CD4-positive, alpha-beta T cell (primary cell): ENCODE measurements around the gene FNDC10. TPM values are rescaled to one million over a fixed set of nuclear protein-coding genes. Genes with fewer than 3 reads are reported as not detected.

Source experiments
- ATAC-seq: fragments of 200-7000 bp; cut with Tn5 transposase; one replicate; pipeline ENCODE4 v1.10.0; 2022; ENCODE audit warnings: mild to moderate bottlenecking; ENCODE audit not compliant: poor library complexity
- CTCF ChIA-PET: fragments of 350-600 bp; sonication (Branson Sonifier 250); formaldehyde crosslinking; loops from one replicate; lab custom pipeline; 2021; ENCODE audit warnings: antibody characterized with exemption, inconsistent platforms; lab: Charles Lee
- POLR2A ChIA-PET: fragments of 350-600 bp; sonication (Branson Sonifier 250); formaldehyde crosslinking; loops from one replicate; lab custom pipeline; 2021; ENCODE audit warnings: antibody characterized with exemption, inconsistent platforms; lab: Charles Lee
- DNase-seq, 14 experiments: peaks; one replicate each; pipeline ENCODE4 v3.0.0-alpha.2; 2013 to 2020; ENCODE audit warnings: mixed read lengths in 2 of 14
- H3K27ac ChIP-seq, 2 donors: one replicate each; pipeline versions ENCODE4 v1.5.1 to v1.7.0; 2013; ENCODE audit warnings: low read length in 2 of 2, low read depth in 1 of 2, mild to moderate bottlenecking in 1 of 2
- H3K27me3 ChIP-seq, 2 experiments: 1 replicate in 1 of 2; 2 replicates in 1 of 2; pipeline versions ENCODE4 v1.6.1 to v1.7.0; 2013; ENCODE audit warnings: low read length in 2 of 2, control low read depth in 1 of 2, mild to moderate bottlenecking in 1 of 2, moderate library complexity in 1 of 2; ENCODE audit not compliant: insufficient read depth in 2 of 2, control insufficient read depth in 1 of 2
- H3K36me3 ChIP-seq: one replicate; pipeline ENCODE4 v1.6.1; 2013; ENCODE audit warnings: low read length, control low read depth; ENCODE audit not compliant: insufficient read depth
- H3K4me1 ChIP-seq: one replicate; pipeline ENCODE4 v1.6.1; 2013; ENCODE audit warnings: low read length, control low read depth; ENCODE audit not compliant: insufficient read depth
- H3K4me3 ChIP-seq: one replicate; pipeline ENCODE4 v1.5.1; 2013; ENCODE audit warnings: mild to moderate bottlenecking, low read length, moderate library complexity
- H3K9me3 ChIP-seq, 2 experiments: 1 replicate in 1 of 2; 2 replicates in 1 of 2; pipeline versions ENCODE4 v1.6.1 to v1.7.0; 2013; ENCODE audit warnings: low read length in 2 of 2, mild to moderate bottlenecking in 2 of 2, control low read depth in 1 of 2, moderate library complexity in 1 of 2; ENCODE audit not compliant: control insufficient read depth in 1 of 2, insufficient read depth in 1 of 2
- H3K27ac Mint-ChIP-seq: one replicate; pipeline ENCODE4 v1.8.0; 2020; ENCODE audit warnings: mixed read lengths
- H3K27me3 Mint-ChIP-seq: one replicate; pipeline ENCODE4 v1.8.0; 2021; ENCODE audit warnings: mixed read lengths
- H3K36me3 Mint-ChIP-seq: one replicate; pipeline ENCODE4 v1.8.0; 2021; ENCODE audit warnings: low read depth, mixed read lengths
- H3K4me1 Mint-ChIP-seq: one replicate; pipeline ENCODE4 v1.8.0; 2021; ENCODE audit warnings: low read depth, mixed read lengths
- H3K4me3 Mint-ChIP-seq: one replicate; pipeline ENCODE4 v1.8.0; 2020; ENCODE audit warnings: mild to moderate bottlenecking, mixed read lengths
- H3K9me3 Mint-ChIP-seq: one replicate; pipeline ENCODE4 v1.8.0; 2020; ENCODE audit warnings: mixed read lengths
- intact Hi-C, 2 experiments: fragments of 100-400 bp; cut with DNase I in 1 of 2; cut with micrococcal nuclease in 1 of 2; formaldehyde crosslinking; loops; one replicate each; pipeline versions ENCODE4 v1.15.1 to v1.9.0; 2023 to 2025; cut with DNase I, micrococcal nuclease
- total RNA-seq, 174 experiments: library from RNA in 2 of 174; stranded (reverse) in 2 of 174; gene quantifications; one replicate each; pipeline ENCODE4 v1.2.3 and lab custom pipeline; 2021 to 2026
- TF ChIP-seq, protein P1 (sequence below): fragments of 200-600 bp; IDR thresholded peaks from one replicate; pipeline ENCODE4 v1.8.0; 2022; ENCODE audit warnings: antibody characterized with exemption, mild to moderate bottlenecking

Gene FNDC10
- total RNA-seq, 2 experiments from 2014 or later = 1.0 to 1.3 TPM

- peaks cover 4% of the 10 kb centered on the region for H3K4me1 ChIP-seq
- H3K4me1 Mint-ChIP-seq = no peaks in the 10 kb centered on the region
- no peak overlapping the region for H3K4me3 Mint-ChIP-seq
- no peaks in the 10 kb centered on the region for H3K9me3 ChIP-seq
- H3K27ac Mint-ChIP-seq = no peak overlapping the region
- ChIA-PET CTCF (no interaction called here), POLR2A (no interaction called here)
- no peaks in the 10 kb centered on the region for H3K36me3 ChIP-seq
- peaks cover 27% of the 10 kb centered on the region for H3K27me3 Mint-ChIP-seq
- TF ChIP-seq, protein P1, sequence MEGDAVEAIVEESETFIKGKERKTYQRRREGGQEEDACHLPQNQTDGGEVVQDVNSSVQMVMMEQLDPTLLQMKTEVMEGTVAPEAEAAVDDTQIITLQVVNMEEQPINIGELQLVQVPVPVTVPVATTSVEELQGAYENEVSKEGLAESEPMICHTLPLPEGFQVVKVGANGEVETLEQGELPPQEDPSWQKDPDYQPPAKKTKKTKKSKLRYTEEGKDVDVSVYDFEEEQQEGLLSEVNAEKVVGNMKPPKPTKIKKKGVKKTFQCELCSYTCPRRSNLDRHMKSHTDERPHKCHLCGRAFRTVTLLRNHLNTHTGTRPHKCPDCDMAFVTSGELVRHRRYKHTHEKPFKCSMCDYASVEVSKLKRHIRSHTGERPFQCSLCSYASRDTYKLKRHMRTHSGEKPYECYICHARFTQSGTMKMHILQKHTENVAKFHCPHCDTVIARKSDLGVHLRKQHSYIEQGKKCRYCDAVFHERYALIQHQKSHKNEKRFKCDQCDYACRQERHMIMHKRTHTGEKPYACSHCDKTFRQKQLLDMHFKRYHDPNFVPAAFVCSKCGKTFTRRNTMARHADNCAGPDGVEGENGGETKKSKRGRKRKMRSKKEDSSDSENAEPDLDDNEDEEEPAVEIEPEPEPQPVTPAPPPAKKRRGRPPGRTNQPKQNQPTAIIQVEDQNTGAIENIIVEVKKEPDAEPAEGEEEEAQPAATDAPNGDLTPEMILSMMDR = no peak
- DNase-seq (no peak), ATAC-seq (no peak)
- no peaks in the 10 kb centered on the region for H3K36me3 Mint-ChIP-seq
- no peaks in the 10 kb centered on the region for H3K9me3 Mint-ChIP-seq
- intact Hi-C loops = no loop called here
- H3K4me3 ChIP-seq = no peak overlapping the region
- H3K27ac ChIP-seq = no peak overlapping the region
- H3K27me3 ChIP-seq = peaks cover 0 to 3% of the 10 kb centered on the region in 2 experiments
Measured at GRCh38 chr1:1582585-1583346, 17.2 kb downstream of the FNDC10 start.

GRCh38 chr1:1578371-1578940 lies 21.5 kb downstream of the FNDC10 start:
- Histone ChIP-seq H3K4me1 (peaks cover 20% of the 10 kb centered on the region), H3K4me3 (no peak overlapping the region), H3K27ac (no peak overlapping the region), H3K36me3 (no peaks in the 10 kb centered on the region), H3K9me3 (no peaks in the 10 kb centered on the region), H3K27me3 (no peaks in the 10 kb centered on the region)
- Mint-ChIP-seq H3K36me3 (peaks cover 18% of the 10 kb centered on the region), H3K27me3 (peaks cover 23% of the 10 kb centered on the region), H3K9me3 (no peaks in the 10 kb centered on the region), H3K4me1 (peaks cover 20% of the 10 kb centered on the region), H3K4me3 (no peak overlapping the region), H3K27ac (peak overlapping the region; percentile 24)
- TF ChIP-seq, protein P1 = no peak
- ATAC-seq (no peak), DNase-seq (no peak)
- intact Hi-C loops = loop anchor here in 1 of 2 experiments (10.0 kb wide), 1 partner anchor 76 kb away; the partner anchor contains the start of gene CDK11B
- ChIA-PET CTCF (no interaction called here), POLR2A (interaction anchor here (4.7 kb wide), 1 partner anchor 36 kb away, joined by 38 read pairs; the partner anchor contains the start of gene MIB2)

GRCh38 chr1:1577367-1578011 lies 22.4 kb downstream of the FNDC10 start:
- Mint-ChIP-seq H3K36me3 (peaks cover 21% of the 10 kb centered on the region), H3K4me3 (no peak overlapping the region), H3K4me1 (peaks cover 23% of the 10 kb centered on the region), H3K27ac (peak overlapping the region; percentile 44), H3K27me3 (peaks cover 13% of the 10 kb centered on the region), H3K9me3 (no peaks in the 10 kb centered on the region)
- Histone ChIP-seq H3K4me3 (no peak overlapping the region), H3K36me3 (peaks cover 3% of the 10 kb centered on the region), H3K9me3 (no peaks in the 10 kb centered on the region), H3K4me1 (peaks cover 29% of the 10 kb centered on the region), H3K27me3 (no peaks in the 10 kb centered on the region), H3K27ac (no peak overlapping the region)
- ChIA-PET CTCF (no interaction called here), POLR2A (interaction anchor here (1.7 to 4.7 kb wide), 2 partner anchors 26 to 37 kb away, joined by 3 to 38 read pairs; partner anchors contain the start of gene MIB2)
- intact Hi-C loops = loop anchor here in 1 of 2 experiments (10.0 kb wide), 1 partner anchor 77 kb away; the partner anchor contains the start of gene CDK11B
- ATAC-seq (no peak), DNase-seq (no peak)
- TF ChIP-seq, protein P1 = no peak
